Measurements from ENCODE around the gene HELB. TPM values are rescaled to one million over a fixed set of nuclear protein-coding genes. Genes with fewer than 3 reads are reported as not detected.

The HELB gene
- total RNA-seq, 2 experiments from 2014 or later: 21.0 to 23.6 TPM

- CTCF ChIA-PET: interaction anchor here (0.6 to 1.7 kb wide), 4 partner anchors 9 to 124 kb away, joined by 3 read pairs; no protein-coding TSS in a partner anchor
- Mint-ChIP-seq H3K4me1 (no peaks in the 10 kb centered on the region), H3K4me3 (no peak overlapping the region), H3K9me3 (ENCODE audit: low read depth) (no peaks in the 10 kb centered on the region), H3K27ac (no peak overlapping the region), H3K36me3 (ENCODE audit: low read depth) (peaks cover 4% of the 10 kb centered on the region), H3K27me3 (no peaks in the 10 kb centered on the region)
- no peak for ATAC-seq
- intact Hi-C loops (cut with DNase I, micrococcal nuclease): no loop called here
- POLR2A ChIA-PET: interaction anchor here (0.8 kb wide), 1 partner anchor 103 kb away, joined by 6 read pairs; no protein-coding TSS in a partner anchor
- no peak for DNase-seq
Observed at GRCh38 chr12:66361703-66362102, 59.4 kb downstream of the HELB start.

- Mint-ChIP-seq H3K36me3 (ENCODE audit: low read depth) (peaks cover 8% of the 10 kb centered on the region), H3K4me3 (no peak overlapping the region), H3K9me3 (ENCODE audit: low read depth) (no peaks in the 10 kb centered on the region), H3K27me3 (no peaks in the 10 kb centered on the region), H3K27ac (no peak overlapping the region), H3K4me1 (no peaks in the 10 kb centered on the region)
- ChIA-PET POLR2A (no interaction called here), CTCF (interaction anchor here (0.6 to 0.9 kb wide), 2 partner anchors 12 to 787 kb away, joined by 3 to 5 read pairs; no protein-coding TSS in a partner anchor)
- DNase-seq: no peak
- intact Hi-C loops (cut with DNase I, micrococcal nuclease): no loop called here
- ATAC-seq: no peak
Observed at GRCh38 chr12:66365718-66366490, 63.6 kb downstream of the HELB start.

- Mint-ChIP-seq H3K4me1 (no peaks in the 10 kb centered on the region), H3K9me3 (ENCODE audit: low read depth) (no peaks in the 10 kb centered on the region), H3K27ac (no peak overlapping the region), H3K36me3 (ENCODE audit: low read depth) (peaks cover 8% of the 10 kb centered on the region), H3K4me3 (no peak overlapping the region), H3K27me3 (no peaks in the 10 kb centered on the region)
- POLR2A ChIA-PET: no interaction called here
- ATAC-seq (no peak), DNase-seq (no peak)
- intact Hi-C loops (cut with DNase I, micrococcal nuclease): no loop called here
- CTCF ChIA-PET: interaction anchor here (0.6 to 0.9 kb wide), 2 partner anchors 13 to 17 kb away, joined by 3 to 4 read pairs; no protein-coding TSS in a partner anchor
Observed at GRCh38 chr12:66367015-66367667, 64.8 kb downstream of the HELB start.

GRCh38 chr12:66371982-66372381, 69.7 kb downstream of the HELB start:
- ChIA-PET CTCF (interaction anchor here (0.9 kb wide), 2 partner anchors 12 to 19 kb away, joined by 3 to 4 read pairs; no protein-coding TSS in a partner anchor), POLR2A (no interaction called here)
- intact Hi-C loops (cut with DNase I, micrococcal nuclease): no loop called here
- no peaks in the 10 kb centered on the region for H3K9me3 Mint-ChIP-seq (ENCODE audit: low read depth)
- DNase-seq: no peak
- no peaks in the 10 kb centered on the region for H3K27me3 Mint-ChIP-seq
- H3K4me1 Mint-ChIP-seq: no peaks in the 10 kb centered on the region
- no peak overlapping the region for H3K4me3 Mint-ChIP-seq
- no peak overlapping the region for H3K27ac Mint-ChIP-seq
- H3K36me3 Mint-ChIP-seq (ENCODE audit: low read depth): peaks cover 9% of the 10 kb centered on the region
- no peak for ATAC-seq

- no peak overlapping the region for H3K27ac Mint-ChIP-seq
- peaks cover 5% of the 10 kb centered on the region for H3K36me3 Mint-ChIP-seq (ENCODE audit: low read depth)
- ChIA-PET CTCF (interaction anchor here (0.6 to 1.3 kb wide), 5 partner anchors 8 to 990 kb away, joined by 3 to 4 read pairs (median 3); no protein-coding TSS in a partner anchor), POLR2A (no interaction called here)
- H3K9me3 Mint-ChIP-seq (ENCODE audit: low read depth): no peaks in the 10 kb centered on the region
- DNase-seq (no peak), ATAC-seq (no peak)
- no peaks in the 10 kb centered on the region for H3K27me3 Mint-ChIP-seq
- H3K4me3 Mint-ChIP-seq: no peak overlapping the region
- H3K4me1 Mint-ChIP-seq: no peaks in the 10 kb centered on the region
- intact Hi-C loops (cut with DNase I, micrococcal nuclease): no loop called here
Observed at GRCh38 chr12:66375560-66375959, 73.3 kb downstream of the HELB start.

- no peak overlapping the region for H3K4me3 Mint-ChIP-seq
- H3K27ac Mint-ChIP-seq: no peak overlapping the region
- no peak for ATAC-seq
- H3K36me3 Mint-ChIP-seq (ENCODE audit: low read depth): peaks cover 5% of the 10 kb centered on the region
- intact Hi-C loops (cut with DNase I, micrococcal nuclease): no loop called here
- H3K4me1 Mint-ChIP-seq: no peaks in the 10 kb centered on the region
- ChIA-PET CTCF (no interaction called here), POLR2A (no interaction called here)
- no peak for DNase-seq
- H3K27me3 Mint-ChIP-seq: no peaks in the 10 kb centered on the region
- no peaks in the 10 kb centered on the region for H3K9me3 Mint-ChIP-seq (ENCODE audit: low read depth)
Observed at GRCh38 chr12:66379616-66380015, 77.3 kb downstream of the HELB start.

GRCh38 chr12:66380769-66381535, 78.7 kb downstream of the HELB start:
- ChIA-PET POLR2A (no interaction called here), CTCF (no interaction called here)
- DNase-seq: no peak
- Mint-ChIP-seq H3K9me3 (ENCODE audit: low read depth) (no peaks in the 10 kb centered on the region), H3K4me3 (no peak overlapping the region), H3K27me3 (no peaks in the 10 kb centered on the region), H3K4me1 (no peaks in the 10 kb centered on the region), H3K27ac (no peak overlapping the region), H3K36me3 (ENCODE audit: low read depth) (peaks cover 5% of the 10 kb centered on the region)
- ATAC-seq: no peak
- intact Hi-C loops (cut with DNase I, micrococcal nuclease): no loop called here

- ChIA-PET CTCF (no interaction called here), POLR2A (no interaction called here)
Observed at GRCh38 chr12:66387117-66387516, 84.8 kb downstream of the HELB start.

More at GRCh38 chr12:66387117-66387516, 84.8 kb downstream of the HELB start:
- intact Hi-C loops (cut with DNase I, micrococcal nuclease): no loop called here
- Mint-ChIP-seq H3K9me3 (ENCODE audit: low read depth) (no peaks in the 10 kb centered on the region), H3K27ac (no peak overlapping the region), H3K27me3 (no peaks in the 10 kb centered on the region), H3K4me1 (no peaks in the 10 kb centered on the region), H3K36me3 (ENCODE audit: low read depth) (peaks cover 9% of the 10 kb centered on the region), H3K4me3 (no peak overlapping the region)
- DNase-seq: no peak
- no peak for ATAC-seq

Other genes starting within 250 kb of the HELB start
- 10 to 100 TPM; 33.1 to 36.5 TPM for gene LLPH, start 171.7 kb upstream of the HELB start, total RNA-seq
- 10 to 100 TPM; 41.4 to 44.6 TPM for gene TMBIM4, start 132.5 kb upstream of the HELB start, total RNA-seq
- gene IRAK3, start 113.3 kb upstream of the HELB start, total RNA-seq: 1 to 10 TPM in 1 of 2 experiments, under 1 TPM in 1; 0.82 to 1.1 TPM

Measured in activated CD4-positive, alpha-beta T cell treated with anti-CD3 and anti-CD28 coated beads for 36 hours (primary cell).